GM18511 (cell line): ENCODE data around the gene AGBL3.
A peak's percentile ranks its signal among the peaks of the same experiment; 100 is the strongest.
"Not testable (repeated sequence)": the region's sequence is repeated elsewhere in the genome, so short reads cannot be mapped to it uniquely, and the experiment has no call there.

ENCODE experiments used
- ATAC-seq: cut with Tn5 transposase; IDR thresholded peaks from one replicate; pipeline ENCODE4 v1.9.1; 2021; ENCODE audit warnings: mild to moderate bottlenecking, moderate library complexity; ENCODE audit not compliant: unreplicated experiment

The AGBL3 gene

DNA sequence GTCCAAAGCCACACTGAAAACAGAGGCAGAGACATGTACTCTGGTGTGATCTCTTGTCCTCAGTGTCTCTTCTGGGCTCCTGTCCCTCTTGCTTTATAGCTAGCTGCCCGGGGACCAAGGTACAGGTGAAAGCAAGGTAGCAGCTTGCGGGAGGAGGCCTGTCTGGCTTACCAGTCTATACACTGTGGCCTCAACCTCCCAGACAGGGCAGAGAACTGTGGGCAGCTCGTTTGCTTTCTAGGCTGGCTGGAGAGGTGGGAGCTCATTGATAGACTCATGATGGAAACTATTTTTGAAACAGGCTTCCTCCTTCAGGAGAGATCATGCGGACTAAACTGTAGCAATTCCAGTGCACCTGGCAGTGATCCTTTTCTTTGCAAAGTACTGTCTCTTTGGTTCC is 179.6 kb downstream of the AGBL3 start:
- no peak for ATAC-seq

DNA sequence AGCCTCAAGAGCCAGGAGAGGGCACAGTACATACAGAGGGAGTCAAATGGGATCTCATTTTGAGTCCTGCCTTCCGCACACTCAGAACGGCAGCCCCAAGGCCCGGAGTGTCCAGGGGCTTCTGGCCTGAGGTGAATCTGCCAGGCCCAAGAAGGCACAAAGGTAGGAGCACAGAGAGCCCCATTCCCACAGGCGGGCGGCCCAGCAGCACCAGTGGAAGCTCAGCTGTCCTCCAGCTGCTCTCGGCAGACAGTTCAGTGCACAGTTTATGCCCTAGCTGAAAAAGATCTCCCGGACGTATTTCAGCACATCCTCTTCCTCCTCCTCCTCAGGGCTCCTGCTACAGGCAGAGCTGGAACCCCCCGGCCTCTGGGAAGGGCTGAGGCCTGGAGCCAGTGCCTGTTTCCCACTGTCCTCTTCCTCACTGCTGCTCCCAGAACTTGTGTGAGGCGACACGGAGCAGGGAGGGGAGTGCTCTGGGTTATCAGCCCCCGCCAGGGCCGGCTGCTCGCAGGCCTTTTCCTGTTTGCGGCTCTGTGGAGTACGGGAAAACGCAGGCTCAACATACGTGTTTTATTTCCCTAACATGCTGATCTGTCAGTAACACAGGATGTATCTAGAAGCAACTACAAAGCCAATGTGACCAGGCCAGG is 180.2 kb downstream of the AGBL3 start:
- no peak for ATAC-seq

DNA sequence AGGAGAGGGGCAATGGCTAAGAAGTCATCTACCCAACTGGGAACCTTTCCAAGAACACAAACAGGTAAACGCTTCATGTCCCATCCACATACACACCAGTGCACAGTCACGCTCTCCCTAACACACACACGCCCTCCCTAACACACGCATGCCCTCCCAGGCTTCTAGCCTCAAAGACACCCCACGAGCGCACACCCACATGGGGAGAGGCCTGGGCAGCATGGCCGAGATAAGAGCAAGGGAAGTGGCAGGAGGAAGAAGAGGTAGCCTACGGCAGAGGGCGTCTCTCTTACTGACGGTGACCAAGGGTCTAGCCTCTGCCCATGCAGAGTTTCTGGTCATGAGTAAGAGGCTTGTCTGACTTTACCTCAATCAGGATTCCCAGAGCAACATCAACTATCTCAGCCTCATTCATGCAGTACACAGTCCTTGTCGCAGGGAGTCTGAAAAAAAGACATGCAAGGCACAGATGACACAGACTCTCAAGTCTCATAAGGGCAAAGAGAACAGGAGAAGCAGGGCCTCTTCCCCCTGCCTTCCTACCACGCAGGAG is 181.1 kb downstream of the AGBL3 start:
- ATAC-seq, result no peak

DNA sequence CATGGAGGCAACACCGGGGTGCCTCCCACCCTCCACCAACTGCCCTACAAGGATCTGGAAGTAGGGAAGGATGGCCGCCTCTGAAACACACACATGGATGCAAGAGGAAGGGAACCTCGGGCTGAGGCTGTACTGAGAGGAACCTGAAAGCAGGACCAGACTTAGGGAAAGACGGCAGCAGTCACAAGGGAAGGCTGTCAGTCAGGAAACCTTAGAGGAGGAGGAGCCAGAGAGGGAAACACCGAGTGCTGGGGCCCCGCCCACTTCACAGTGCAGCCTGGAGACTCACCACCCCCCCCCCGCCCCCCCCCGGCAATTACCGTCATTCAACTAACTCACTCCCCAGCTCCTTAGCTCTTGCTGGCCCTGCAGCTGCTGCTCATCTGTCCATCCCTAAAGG is 181.7 kb downstream of the AGBL3 start:
- ATAC-seq, result no peak

DNA sequence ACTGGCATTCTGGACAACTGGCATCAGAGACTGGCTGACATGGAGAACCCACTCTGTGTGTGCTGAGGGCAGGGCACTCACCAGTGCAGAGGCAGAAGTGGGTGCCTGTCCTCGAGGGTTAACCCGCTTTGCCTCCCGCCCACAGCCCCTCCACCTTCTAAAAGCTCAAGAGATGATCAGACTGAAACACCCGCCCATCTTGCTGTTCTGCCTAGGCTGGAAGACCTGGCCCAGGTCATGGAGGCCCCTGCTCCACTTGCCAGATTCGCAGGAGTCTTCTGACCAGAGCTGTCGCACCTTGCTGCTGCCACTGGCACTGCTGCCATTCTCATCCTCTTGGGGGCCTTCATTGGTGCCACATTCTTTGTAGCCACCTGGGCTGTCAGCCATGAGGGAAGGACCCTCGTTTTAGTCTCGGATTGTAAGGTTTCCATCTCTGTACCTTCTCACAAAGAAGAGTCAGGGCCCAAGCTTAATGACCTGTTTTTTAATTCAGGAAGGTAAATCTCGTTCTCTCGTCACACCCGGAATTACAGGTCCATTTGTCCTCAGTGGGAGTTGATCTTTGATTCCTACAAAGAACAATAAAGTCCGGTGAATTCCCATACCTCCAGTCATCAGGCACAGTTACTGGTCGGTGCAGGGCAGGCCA is 182.3 kb downstream of the AGBL3 start:
- no peak for ATAC-seq

DNA sequence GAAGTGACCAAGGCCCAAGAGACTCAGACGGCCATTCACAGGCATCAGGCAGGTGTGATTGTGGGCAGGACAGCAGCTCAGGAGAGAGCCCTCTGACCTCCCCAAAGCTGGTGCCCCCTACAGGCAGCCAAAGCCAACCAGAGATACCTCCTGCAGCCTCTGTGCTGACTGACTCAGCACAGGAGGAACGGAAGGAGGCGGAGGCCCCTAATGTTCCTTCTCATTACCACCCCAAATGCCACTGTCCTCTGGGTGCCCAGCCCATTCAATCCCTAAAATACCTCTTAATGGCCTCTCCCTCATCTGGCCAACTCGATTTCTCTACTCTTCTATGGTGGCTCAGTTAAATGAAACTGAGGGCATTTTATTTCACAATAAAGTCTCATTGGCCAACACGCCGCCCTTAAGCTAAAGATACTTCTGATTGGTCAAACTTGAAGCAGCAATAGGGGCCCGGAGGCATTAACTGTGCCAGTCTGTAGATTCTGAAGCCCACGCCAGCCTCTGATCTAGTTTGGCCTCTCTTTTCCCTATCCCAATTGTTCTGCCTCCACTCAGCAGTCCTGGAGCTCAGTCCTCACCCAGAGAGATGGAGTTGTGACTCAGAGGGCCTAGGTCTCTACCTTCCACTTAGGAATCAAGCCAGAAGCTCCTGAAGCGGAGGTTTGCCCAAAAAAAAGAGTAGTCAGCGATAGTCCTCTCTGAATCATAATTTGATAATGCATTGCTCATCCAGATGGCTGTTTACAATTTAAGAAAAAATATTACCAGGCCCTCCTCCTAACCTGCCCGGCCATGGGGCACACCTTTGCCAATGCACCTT is 183.0 kb downstream of the AGBL3 start:
- peak; percentile 40 for ATAC-seq

DNA sequence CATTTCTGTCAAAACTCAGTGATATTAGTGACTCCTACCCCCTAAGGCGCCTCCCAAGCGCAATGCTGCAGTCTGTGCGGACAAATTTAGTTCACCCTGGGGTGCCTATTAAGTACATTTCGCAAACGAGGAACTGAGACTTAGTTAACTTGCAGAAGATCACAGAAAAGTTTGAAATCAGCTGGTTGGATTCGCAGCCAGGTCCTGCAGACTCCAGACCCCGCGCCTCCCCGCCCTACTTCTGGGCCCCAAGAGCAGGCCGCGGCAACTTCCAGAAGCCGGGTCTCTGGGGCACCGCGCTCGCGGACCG is 183.6 kb downstream of the AGBL3 start:
- ATAC-seq, result peak; percentile 8

DNA sequence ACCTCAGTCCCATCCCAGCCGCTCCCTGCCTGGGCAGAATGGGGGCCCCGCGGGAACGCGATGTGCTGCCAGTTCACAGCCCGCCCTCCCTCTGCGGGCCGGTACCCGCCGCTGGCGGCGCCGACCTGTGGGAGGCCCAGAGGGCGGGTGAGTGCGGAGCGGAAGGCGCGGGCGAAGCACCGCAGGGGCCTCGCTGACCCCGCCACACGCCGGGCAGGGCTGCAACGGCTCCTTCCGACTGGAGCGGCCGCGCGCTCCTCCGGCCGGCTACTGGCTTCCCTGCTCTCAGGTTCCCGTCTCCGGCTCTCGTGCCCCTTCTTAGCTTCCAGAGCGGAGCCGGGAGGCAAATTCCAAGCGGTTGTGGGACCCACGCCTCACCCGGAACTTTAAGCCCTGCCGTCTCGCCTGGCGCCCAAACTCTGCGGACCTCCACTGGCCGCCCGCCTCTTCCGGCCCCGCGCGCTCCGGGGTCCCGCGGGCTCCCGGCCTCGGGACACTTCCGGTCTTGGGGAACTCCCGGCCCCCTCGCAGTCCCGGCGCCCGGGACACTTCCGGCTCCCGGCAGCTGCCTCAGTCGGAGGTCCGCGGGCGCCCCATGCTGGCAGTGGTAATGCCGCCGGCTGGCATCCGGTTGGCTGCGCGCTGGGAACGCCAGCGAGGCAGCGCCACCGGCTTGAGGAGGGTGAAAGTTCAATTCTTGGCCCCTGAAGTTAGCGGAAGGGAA is 184.1 kb downstream of the AGBL3 start, which contains the start of gene CYREN:
TSS of gene CYREN (minus strand) at position 434 of the 724 bp plus-strand sequence. CDS start 1,785 bp downstream, outside the sequence.
- ATAC-seq, result peak; percentile 67

DNA sequence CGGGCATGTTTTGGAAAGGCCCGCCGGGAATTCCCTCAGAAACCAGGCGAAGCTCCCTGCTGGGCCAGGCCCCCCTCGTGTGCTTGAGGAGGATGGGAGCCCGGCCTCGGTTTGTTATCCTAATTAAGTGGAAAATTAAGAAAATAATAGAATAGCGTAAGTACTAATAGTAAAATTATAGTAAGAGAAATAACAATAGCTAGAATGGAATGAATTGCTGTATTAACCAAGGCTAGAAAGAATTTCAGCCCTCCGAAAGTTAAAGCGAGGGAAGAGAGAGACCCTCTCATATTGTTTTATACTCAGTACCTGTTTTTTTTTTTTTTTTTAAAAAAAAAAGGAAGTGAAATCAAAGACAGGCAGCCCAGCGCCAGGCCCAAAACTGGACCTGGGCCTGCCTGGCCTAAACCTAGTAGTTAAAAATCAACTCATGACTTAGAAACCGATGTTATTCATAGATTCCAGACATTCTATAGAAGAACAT is 184.7 kb downstream of the AGBL3 start:
- ATAC-seq, result peak; percentile 52

DNA sequence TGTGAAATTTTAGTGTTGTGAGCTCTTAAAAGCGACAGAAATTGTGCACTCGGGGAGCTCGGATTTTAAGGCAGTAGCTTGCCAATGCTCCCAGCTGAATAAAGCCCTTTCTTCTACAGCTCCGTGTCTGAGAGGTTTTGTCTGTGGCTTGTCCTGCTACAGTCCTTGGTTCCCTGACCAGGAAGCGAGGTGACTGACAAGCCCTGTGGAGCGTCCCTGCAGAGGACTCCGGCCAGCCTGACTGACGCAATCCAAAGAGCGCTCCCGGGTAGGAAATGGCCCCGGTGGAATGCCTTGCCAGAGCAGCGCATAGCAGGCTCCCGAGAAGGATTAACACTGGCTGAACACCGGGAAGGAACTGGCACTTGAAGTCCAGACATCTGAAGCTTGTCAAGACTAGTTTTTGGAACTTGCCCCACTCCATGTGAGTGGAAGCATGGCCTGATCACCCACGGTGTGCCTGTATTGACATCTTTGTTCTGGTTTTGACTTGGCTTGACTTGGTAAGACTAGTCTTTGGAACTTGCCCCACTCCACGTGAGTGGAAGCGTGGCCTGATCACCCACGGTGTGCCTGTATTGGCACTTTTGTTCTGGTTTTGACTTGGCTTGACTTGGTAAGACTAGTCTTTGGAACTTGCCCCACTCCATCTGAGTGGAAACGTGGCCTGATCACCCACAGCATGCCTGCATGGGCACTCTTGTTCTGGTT is 185.4 kb downstream of the AGBL3 start:
- peak; percentile 30 for ATAC-seq

DNA sequence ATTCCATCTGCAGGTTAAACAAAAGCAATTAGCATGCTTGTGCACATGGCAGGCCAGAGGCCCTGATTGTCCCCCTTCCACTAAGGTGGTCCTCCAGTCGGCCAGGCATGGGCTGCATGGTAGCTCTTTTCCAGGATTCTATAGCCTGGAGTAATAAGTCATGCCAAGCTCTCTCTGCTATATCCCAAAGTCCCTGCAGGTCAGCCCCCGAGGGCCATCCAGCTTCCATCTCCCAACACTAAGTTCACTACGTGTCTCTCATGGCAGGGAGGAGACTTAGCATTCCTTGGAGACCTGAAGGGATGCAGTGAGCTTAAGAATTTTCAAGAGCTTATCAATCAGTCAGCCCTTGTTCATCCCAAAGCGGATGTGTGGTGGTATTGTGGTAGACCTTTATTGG is 187.6 kb downstream of the AGBL3 start:
- ATAC-seq, result not testable (repeated sequence)

DNA sequence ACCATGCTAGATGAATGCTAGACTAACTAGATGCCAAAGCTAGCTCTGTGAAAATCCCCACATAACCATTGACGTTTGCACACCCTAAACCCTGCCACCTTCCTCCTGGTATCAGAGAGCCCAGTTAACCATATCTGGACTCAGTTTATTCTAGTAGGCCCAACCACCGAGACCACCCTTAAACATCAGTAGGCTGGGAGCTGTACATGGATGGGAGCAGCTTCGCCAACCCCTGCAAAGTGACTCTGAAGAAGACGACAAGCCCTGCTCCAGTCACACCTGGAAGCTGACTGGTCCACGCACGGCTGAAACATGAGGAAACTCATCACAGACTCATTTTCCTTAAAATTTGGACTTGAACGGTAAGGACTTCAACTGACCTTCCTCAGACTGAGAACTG is 188.6 kb downstream of the AGBL3 start:
- no peak for ATAC-seq

DNA sequence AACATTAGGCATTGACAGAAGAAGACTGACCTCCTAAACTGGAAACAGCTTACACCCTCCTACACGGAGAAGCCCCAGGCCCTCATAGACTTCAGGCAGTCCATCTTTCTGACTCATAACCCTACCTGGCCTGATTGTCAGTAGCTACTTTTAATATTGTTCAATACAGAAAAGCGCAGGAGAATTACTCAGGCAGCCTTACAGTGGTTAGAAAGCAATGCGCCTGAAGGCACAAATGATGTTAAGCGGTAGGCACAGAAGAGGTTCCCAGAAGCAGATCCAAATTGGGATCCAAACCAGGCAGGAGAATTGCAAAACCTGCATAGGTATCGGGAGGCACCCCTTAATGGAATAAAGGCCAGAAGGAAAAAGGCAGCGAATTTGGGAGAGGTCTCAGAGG is 189.6 kb downstream of the AGBL3 start:
- no peak for ATAC-seq

DNA sequence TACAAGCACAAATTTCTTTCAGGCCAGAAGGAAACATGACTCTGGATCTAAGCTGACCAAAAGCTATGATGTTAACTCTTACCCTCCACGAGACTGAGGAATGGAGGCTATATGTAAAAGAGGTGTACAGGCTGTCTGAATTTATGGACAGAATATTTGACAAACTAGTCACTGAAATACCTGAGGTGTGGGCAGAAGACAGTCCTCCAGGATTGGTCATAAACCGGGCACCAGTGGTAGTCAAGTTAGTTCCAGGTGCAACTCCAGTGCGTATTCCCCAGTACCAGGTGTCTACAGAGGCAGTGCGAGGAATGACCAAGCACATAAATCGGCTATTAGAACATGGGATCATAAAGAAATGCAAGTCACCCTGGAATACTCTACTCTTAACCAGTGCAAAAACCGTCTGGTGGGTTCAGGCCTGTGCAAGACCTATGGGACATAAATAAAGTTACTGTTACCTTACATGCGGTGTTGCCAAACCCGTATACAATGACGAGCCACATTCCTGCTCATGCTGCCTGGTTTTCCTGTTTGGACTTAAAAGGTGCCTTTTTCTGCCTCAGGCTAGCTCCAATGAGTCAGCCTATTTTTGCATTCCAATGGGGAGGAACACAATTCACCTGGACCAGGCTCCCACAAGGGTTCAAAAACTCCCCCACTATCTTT is 190.9 kb downstream of the AGBL3 start:
- ATAC-seq, result no peak

DNA sequence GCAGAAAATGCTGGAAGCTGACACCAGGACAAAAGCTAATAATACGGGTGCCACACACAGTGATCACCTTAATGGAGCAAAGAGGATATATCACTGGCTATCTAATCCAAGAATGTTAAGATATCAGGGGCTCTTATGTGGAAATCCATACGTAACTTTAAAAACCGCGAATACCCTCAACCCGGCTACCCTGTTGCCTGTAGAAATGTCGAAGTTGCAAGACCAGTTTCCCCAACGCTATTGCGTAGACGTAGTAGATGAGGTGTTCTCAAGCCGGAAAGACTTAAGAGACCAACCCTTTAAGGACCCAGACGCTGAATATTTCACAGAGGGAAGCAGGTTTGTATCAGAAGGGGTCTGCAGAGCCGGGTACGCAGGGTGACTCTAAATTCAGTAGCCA is 192.1 kb downstream of the AGBL3 start:
- ATAC-seq, result no peak

DNA sequence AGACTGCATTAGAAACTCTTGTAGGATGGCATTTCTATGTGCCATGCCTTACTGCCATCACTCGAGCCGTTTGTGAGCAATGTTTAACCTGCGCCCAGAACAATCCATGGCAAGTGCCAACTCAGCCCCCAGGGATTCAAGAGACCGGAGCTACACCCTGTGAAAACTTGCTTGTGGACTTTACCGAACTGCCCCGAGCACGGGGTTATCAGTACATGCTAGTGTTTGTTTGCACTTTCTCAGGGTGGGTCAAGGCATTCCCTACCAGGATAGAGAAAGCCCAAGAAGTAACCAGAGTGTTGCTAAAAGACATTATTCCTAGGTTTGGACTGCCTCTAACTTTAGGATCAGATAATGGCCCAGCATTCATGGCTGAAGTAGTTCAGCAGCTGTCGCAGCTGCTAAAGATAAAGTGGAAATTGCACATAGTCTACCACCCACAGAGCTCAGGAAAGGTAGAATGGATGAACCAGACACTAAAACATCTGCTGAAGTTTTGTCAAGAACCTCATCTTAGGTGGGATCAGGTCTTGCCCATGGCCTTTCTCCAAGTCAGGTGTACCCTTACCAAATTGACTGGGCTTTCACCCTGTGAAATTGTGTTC is 193.1 kb downstream of the AGBL3 start:
- ATAC-seq, result no peak

DNA sequence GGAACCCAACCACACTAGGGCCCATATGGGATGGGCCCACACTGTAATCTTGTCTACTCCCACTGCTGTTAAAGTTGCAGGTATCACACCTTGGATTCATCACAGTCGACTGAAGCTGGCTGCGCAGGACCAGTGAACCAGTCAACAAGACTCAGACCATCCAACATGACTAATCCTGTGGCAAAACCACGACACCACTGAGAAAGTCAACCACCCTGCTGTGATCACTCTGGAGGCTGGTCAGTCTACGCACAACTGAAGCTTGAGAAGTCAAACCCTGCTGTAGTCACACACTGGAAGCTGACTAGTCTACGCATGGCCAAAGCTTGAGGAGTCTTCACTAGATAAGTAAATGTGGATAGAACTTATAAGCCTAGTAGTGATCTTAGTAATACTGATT is 193.8 kb downstream of the AGBL3 start:
- ATAC-seq, result no peak

DNA sequence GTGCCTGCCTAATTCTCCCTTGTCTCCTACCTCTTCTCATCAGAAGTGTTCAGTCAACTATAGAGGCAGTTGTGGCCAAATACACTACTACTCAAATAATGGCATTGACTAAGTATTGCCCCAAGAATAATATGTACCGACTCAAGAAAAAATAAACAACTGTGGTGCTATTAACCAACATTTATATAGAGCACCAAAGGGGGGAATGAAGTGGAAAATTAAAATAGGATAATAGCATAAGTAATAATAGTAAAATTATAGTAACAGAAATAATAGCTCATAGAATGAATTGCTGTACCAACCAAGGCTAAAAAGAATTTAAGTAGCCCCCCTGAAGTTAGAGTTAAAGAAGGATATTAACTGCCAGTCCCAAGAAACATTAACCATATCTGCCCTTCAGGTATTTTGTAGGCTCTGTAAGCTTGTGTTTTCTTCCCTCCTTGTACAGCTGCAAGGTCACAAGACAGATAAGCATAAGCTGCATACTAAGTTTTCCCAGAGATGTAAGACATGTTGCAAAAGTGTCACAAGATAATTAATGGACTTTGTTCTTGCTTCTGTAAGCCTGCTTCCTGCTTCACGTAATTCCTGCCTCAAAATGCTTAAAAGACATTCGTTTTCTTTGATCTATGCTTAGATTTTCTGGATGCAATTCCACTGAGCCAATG is 195.1 kb downstream of the AGBL3 start:
- no peak for ATAC-seq
